ENCODE measurements around the gene MPZL1. TPM values are rescaled to one million over a fixed set of nuclear protein-coding genes. Genes with fewer than 3 reads are reported as not detected.

The MPZL1 gene
- total RNA-seq, 1 donor from 2014 or later: 40.9 TPM

Other genes with a start within 250 kb of the MPZL1 start
- 237 and 238 TPM in 2 replicates for gene CD247, start 203.5 kb upstream of the MPZL1 start, total RNA-seq
- 15.3 and 16.8 TPM in 2 replicates for gene CREG1, start 168.2 kb upstream of the MPZL1 start, total RNA-seq
- 78.6 and 81.9 TPM in 2 replicates for gene RCSD1, start 91.8 kb upstream of the MPZL1 start, total RNA-seq
- gene ADCY10, start 192.2 kb downstream of the MPZL1 start, total RNA-seq: not detected in 2 replicates
- gene DCAF6, start 214.7 kb downstream of the MPZL1 start, total RNA-seq: 20.9 and 24.0 TPM in 2 replicates
- gene MPC2, start 215.1 kb downstream of the MPZL1 start, total RNA-seq: 33.7 and 36.9 TPM in 2 replicates

Measured in activated T-helper 1 cell treated with anti-CD3 and anti-CD28 coated beads, Interleukin-12 subunit alpha, Interleukin-12 subunit beta, Interleukin-2, Interleukin-4 antibody, amounts not matched to agents 30 ng/mL and 10 ng/mL and 1 ng/mL, durations not matched to agents 14 hours and 24 hours and 36 hours (primary cell).